CMK (cell line): Measurements from ENCODE around the gene MFSD11.
"Not testable (repeated sequence)": the region's sequence is repeated elsewhere in the genome, so short reads cannot be mapped to it uniquely, and the experiment has no call there.

Experiments used
- DNase-seq: peaks from one replicate; pipeline ENCODE4 v3.0.0-alpha.2; 2010; ENCODE audit warnings: low read depth

Gene MFSD11

GRCh38 chr17:76805319-76805718, 67.4 kb downstream of the MFSD11 start:
- DNase-seq: no peak

GRCh38 chr17:76806151-76806550, 68.2 kb downstream of the MFSD11 start:
- DNase-seq: not testable (repeated sequence)

DNA sequence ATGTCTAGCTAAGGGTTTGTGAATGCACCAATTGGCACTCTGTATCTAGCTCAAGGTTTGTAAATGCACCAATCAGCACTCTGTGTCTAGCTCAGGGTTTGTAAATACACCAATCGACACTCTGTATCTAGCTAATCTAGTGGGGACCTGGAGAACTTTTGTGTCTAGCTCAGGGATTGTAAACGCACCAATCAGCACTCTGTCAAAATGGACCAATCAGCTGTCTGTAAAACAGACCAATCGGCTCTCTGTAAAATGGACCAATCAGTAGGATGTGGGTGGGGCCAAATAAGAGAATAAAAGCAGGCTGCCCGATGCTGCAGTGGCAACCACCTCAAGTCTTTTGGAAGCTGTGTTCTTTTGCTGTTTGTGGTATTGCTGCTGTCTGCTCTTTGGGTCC, 68.8 kb downstream of the MFSD11 start:
- not testable (repeated sequence) for DNase-seq

DNA sequence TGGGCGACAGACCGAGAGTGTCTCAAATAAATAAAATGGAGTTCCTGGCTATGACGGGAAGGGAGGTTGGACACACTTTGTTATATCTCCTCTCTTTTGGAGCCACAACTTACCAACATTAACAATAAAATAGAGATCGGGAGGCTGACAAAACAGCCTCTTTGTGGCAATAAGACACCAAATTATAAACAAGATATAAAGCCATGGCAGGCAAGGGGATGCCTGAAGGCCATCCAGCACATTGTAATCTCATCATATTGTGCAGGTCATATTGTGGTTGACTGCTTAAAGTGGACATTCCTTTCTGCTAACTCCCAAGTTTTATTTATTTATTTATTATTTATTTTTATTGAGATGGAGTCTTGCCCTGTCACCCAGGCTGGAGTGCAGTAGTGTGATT, 70.4 kb downstream of the MFSD11 start:
- no peak for DNase-seq

DNA sequence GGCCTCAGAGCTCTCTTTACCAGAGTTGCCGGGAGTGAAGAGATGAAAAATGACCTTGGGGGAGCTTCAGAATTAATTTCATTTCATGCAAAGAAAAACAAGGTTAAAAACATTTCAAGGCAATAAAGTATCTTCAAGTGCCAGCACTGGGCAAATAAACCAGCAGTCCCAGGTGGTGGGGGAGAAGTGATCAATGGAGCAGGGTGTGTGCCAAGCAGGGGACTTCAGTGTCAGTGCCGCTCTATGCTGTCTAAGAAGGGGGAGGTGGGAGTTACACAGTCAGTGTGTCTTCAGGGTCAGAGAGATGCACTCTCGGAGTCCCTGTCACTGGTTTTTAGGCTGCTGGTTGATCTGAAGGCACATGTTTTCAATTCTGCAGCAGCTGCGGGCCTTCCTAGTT, 73.0 kb downstream of the MFSD11 start:
- DNase-seq: no peak

- DNase-seq: no peak
Observed at GRCh38 chr17:76811834-76812233, 73.9 kb downstream of the MFSD11 start.

DNA sequence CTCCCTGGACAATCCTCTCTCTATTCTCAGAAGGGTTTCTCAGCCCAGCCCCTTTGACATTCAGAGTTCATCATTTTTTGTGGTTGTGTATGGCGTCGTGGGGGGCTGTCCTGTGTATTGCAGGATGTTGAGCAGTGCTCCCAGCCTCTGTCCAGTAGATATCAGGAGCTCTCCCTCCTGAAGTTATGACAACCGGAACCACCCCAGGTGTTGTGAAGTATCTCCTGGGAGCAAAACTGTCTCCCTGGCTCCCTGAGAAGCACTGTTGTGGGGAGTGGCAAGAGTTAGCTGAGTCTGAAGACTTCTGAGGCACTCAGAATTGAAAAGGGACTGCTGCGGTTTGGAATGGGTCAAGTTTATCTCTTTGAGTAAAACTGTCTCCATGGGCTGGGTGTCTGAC, 74.3 kb downstream of the MFSD11 start:
- no peak for DNase-seq

- DNase-seq: no peak
Observed at GRCh38 chr17:76812968-76813367, 75.0 kb downstream of the MFSD11 start.

GRCh38 chr17:76815907-76816589, 78.1 kb downstream of the MFSD11 start:
- not testable (repeated sequence) for DNase-seq

GRCh38 chr17:76816590-76817135, 78.7 kb downstream of the MFSD11 start:
- peak; percentile 41 for DNase-seq

DNA sequence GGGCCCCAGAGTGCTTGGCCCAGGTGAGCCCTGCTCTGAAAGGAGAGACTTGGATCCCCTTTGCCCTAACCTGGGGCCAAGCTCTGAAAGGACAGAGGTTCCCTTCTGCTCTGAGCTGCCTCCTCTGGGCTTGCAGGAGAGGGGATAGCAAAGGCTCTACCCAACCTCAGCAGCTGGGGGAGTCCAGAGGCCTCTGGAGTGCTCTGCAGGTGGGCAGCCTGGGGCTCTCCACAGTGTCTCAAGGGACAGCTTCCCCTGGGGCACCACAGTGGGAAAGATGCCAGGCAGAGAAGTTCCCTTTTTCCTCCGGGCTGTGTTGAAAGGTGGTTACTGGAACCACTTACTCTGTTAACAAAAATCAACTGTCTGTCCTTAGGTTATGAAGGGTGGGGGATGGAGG, 82.1 kb downstream of the MFSD11 start:
- no peak for DNase-seq

DNA sequence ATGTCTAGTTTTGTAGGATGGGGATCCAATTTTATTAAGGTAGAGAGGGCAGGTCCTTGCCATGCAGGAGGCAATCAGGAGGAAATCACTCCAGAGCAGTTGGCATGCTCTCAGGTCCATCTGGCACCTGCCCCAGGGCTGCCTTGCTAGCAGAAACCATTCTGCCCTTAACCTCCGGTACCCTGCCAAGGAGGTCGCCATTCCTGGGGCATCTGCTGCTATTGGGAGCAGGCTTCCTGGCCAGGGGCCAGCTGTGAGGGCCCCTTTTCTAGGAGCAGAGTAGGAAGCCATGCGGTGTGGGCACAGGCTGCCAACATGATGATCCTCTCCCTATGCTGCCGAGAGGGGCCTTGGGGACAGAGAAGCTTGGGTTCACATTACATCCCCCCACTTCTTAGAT, 82.6 kb downstream of the MFSD11 start:
- no peak for DNase-seq

DNA sequence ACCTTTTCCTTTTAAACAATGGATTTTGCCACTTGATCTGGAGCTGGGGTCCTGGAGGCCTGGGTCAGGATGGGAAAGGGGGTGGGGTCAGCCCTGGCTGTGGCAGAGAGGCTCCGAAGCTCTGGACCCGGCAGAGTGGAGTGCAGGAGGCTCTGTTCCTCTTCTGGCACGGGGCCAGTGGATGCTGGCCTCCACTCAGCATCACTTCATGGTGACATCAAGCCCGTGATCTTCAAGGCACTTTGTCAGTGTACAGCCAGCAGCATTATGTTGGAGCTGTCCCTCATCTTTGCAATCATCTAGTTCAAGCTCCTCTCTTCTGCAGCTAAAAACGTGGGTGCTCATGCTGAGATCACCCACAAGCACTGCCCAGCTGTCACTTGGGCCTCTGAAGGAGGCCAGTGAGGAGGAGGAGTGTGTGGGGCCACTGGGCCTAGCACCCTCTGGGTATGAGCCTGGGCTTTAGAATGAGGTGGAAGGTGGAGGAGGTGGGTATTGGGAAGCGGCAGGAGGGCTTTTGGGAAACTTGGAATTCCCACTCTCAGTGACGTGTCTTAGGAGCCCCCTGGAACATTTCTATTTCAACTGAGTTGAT, 84.4 kb downstream of the MFSD11 start:
- no peak for DNase-seq

DNA sequence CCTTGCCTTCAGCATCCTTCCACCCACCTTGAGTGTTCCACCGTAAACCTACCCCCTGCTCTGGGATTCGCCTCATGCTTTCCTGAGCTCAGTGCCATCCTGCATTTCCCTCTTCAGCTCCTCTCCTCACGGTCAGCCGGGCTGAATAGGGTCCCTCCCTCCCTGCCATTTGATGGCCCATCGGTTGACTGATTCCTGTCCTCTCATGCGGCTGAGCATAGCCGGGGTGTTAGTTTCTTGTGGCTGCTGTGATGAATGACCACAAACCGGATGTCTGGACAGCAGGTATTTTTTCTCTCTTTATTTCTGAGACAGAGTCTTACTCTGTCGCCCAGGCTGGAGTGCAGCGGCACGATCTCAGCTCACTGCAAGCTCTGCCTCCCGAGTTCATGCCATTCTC, 86.2 kb downstream of the MFSD11 start:
- no peak for DNase-seq

GRCh38 chr17:76826330-76827068, 88.6 kb downstream of the MFSD11 start:
- no peak for DNase-seq

DNA sequence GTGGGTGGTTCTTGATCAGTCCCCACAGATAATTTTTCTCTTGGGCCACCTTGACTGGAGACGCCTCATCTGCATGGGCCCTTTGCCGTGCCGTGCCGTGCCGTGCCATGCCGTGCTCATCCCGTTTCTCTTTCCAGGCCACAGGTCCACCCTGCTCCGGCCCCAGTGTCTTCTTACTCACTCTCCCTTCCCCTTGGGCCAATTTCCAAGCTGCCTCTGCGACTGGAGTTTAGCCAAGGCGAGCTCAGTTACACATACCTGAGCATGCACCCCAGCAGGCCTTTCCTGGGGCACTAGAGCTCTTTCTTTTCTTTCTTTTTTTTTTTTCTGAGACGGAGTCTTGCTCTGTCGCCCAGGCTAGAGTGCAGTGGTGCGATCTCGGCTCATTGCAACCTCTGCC, 89.8 kb downstream of the MFSD11 start:
- no peak for DNase-seq
